Glutamatergic neuron (in vitro differentiated cells): ENCODE results near the gene SLC37A1. TPM values are rescaled to one million over a fixed set of nuclear protein-coding genes. Genes with fewer than 3 reads are reported as not detected.

Experiments used
- DNase-seq: peaks from one replicate; pipeline ENCODE4 v3.0.0; 2022
- H3K27ac Mint-ChIP-seq: one replicate; pipeline ENCODE4 v1.8.0; 2020; ENCODE audit warnings: mild to moderate bottlenecking, mixed read lengths, inconsistent platforms; ENCODE audit not compliant: unreplicated experiment
- H3K27me3 Mint-ChIP-seq: one replicate; pipeline ENCODE4 v1.8.0; 2020; ENCODE audit warnings: mild to moderate bottlenecking, moderate library complexity, mixed read lengths, inconsistent platforms; ENCODE audit not compliant: unreplicated experiment
- H3K36me3 Mint-ChIP-seq: one replicate; pipeline ENCODE4 v1.8.0; 2020; ENCODE audit warnings: mild to moderate bottlenecking, mixed read lengths, inconsistent platforms; ENCODE audit not compliant: unreplicated experiment
- H3K4me1 Mint-ChIP-seq: one replicate; pipeline ENCODE4 v1.8.0; 2020; ENCODE audit warnings: mild to moderate bottlenecking, low read depth, mixed read lengths, inconsistent platforms; ENCODE audit not compliant: unreplicated experiment
- H3K4me3 Mint-ChIP-seq: one replicate; pipeline ENCODE4 v1.8.0; 2020; ENCODE audit warnings: mild to moderate bottlenecking, mixed read lengths, inconsistent platforms; ENCODE audit not compliant: unreplicated experiment
- H3K9me3 Mint-ChIP-seq: one replicate; pipeline ENCODE4 v1.8.0; 2020; ENCODE audit warnings: mild to moderate bottlenecking, moderate library complexity, mixed read lengths, inconsistent platforms; ENCODE audit not compliant: unreplicated experiment
- total RNA-seq: library from RNA; stranded (reverse); fragmentation: NEBNext Ultra II Directional; extraction: Animal tissue kit (Norgen Biotek cat#: 25700); gene quantifications from one replicate; pipeline ENCODE4 v1.2.1, GENCODE V29; 2021; ENCODE audit not compliant: unreplicated experiment
- TF ChIP-seq, protein P1 (sequence below): fragments of 200-600 bp; sonication (generic); IDR thresholded peaks from one replicate; pipeline ENCODE4 v1.5.0; 2021; ENCODE audit not compliant: partially characterized antibody, unreplicated experiment

The SLC37A1 gene
- total RNA-seq, 1 donor from 2014 or later = 65.7 TPM

DNA sequence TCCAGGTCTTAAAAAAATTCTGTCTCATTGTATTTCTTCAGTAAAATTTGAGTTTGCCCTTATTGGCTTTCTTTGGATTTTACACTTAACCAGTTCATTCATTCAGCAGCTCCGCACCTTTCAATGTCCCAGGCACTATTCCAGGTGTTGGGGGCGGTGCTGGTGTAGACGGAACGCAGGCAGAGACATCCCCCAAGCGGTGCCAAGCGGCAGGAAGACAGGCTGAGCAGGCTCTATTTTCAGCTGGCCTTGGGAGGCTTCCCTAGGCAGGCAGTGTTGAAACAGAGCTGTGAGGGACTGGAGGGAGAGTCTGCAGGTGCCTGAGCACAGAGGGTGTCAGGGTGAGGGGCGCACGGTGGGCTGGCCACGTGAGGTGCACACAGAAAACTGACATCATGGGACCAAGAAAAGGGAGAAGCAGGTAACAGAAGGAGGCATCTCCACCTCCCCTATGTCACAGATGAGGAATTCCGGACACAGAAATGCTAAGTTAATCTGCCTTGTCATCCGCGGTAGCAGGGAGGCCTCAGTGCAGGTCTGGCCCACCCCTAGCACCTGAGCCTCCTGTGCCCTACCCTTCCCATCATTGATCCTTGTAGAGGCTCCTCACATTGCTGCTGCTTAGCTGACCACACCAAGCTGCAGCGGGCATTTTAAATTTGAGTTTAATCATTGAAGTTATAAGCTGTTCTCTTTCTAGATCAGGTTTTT, 40.8 kb downstream of the SLC37A1 start:
- Mint-ChIP-seq H3K27ac (no peak overlapping the region), H3K36me3 (peaks cover 16% of the 10 kb centered on the region)

DNA sequence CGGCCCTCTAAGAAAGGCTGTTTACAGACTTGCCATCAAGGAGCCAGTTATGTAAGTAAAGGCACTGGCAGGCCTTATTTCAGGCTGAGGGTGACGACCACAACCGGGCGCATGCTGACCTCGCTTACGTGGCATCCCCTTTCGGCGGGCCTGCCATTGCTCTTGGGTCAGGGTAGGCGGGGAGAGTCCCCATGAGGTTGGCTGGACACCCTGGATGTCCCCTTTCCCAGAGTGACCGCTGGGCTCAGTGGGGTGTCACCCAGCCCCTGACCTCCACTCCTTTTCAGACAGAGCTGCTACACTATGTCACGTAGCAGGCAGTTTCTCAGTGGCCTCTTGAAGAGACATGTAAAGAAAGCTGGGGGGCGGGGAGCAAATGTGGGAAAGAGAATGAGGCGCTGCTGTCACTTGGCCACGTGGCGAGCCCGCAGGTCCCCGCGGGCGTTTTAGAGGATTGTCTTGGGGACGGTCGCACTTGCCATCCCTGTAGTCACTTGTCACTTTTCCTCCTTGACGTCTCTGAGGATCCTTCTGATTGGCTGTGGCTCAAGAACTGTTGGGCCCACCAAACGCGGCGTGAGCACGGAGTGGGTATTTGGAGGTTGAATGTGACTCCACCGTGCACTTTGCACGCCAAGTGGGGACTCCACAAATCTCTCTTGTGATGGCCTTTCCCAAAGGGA, 42.2 kb downstream of the SLC37A1 start:
- Mint-ChIP-seq H3K27ac (no peak overlapping the region), H3K36me3 (peaks cover 14% of the 10 kb centered on the region), H3K9me3 (peaks cover 1% of the 10 kb centered on the region), H3K4me1 (peaks cover 22% of the 10 kb centered on the region), H3K27me3 (peaks cover 6% of the 10 kb centered on the region), H3K4me3 (no peak overlapping the region)
- peak; percentile 10 for DNase-seq
- TF ChIP-seq, protein P1, sequence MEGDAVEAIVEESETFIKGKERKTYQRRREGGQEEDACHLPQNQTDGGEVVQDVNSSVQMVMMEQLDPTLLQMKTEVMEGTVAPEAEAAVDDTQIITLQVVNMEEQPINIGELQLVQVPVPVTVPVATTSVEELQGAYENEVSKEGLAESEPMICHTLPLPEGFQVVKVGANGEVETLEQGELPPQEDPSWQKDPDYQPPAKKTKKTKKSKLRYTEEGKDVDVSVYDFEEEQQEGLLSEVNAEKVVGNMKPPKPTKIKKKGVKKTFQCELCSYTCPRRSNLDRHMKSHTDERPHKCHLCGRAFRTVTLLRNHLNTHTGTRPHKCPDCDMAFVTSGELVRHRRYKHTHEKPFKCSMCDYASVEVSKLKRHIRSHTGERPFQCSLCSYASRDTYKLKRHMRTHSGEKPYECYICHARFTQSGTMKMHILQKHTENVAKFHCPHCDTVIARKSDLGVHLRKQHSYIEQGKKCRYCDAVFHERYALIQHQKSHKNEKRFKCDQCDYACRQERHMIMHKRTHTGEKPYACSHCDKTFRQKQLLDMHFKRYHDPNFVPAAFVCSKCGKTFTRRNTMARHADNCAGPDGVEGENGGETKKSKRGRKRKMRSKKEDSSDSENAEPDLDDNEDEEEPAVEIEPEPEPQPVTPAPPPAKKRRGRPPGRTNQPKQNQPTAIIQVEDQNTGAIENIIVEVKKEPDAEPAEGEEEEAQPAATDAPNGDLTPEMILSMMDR = no peak

More for the DNA sequence above, 40.8 kb downstream of the SLC37A1 start:
- TF ChIP-seq, protein P1 = no peak
- peak; percentile 10 for DNase-seq
- H3K27me3 Mint-ChIP-seq = peaks cover 3% of the 10 kb centered on the region
- no peak overlapping the region for H3K4me3 Mint-ChIP-seq
- peaks cover 10% of the 10 kb centered on the region for H3K4me1 Mint-ChIP-seq
- peaks cover 2% of the 10 kb centered on the region for H3K9me3 Mint-ChIP-seq

DNA sequence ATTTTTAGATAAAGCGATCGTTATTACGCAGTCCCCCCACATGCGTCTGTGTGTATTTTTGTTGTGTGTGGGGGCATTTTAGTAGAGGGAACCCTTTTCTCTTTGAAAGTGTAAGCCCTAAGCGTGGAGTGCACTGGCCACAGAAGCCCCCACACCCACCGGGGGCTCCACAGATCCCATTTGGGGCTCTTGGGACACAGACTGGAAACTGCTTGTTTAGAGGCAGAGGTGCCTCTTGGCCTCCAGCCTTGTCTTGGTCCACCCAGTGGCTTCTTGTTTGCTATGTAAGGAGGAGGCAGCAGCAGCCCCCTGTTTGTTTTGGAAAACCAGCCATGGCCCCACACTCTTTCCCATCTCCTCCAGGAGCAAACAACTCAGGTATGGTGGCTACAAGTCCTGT, 42.8 kb downstream of the SLC37A1 start:
- peak; percentile 5 for DNase-seq
- Mint-ChIP-seq H3K4me3 (no peak overlapping the region), H3K27me3 (peaks cover 6% of the 10 kb centered on the region), H3K9me3 (peaks cover 1% of the 10 kb centered on the region), H3K4me1 (peaks cover 28% of the 10 kb centered on the region), H3K27ac (no peak overlapping the region), H3K36me3 (peaks cover 14% of the 10 kb centered on the region)
- TF ChIP-seq, protein P1 = no peak

DNA sequence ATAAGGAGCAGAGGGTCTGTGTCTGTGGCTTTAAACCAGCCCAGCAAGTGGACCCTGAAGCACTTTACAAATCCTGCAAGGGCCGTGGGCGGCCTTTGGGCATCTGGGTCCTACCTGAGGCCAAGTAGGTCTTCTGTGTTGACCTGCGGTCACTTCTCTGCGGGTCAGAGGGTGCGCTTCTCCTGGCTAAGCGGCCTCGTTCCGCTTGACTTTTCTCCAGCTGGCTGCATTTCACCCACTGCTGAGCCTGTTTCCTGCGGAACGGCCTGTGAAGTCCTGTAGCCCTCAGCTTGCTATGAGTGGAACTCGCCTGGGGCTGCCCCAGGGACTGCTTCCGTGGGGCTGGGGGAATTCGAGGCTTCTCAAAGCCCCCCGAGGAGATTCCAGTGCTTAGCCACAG, 43.3 kb downstream of the SLC37A1 start:
- TF ChIP-seq, protein P1 = no peak
- H3K9me3 Mint-ChIP-seq = peaks cover 1% of the 10 kb centered on the region
- H3K4me3 Mint-ChIP-seq = no peak overlapping the region
- peak; percentile 13 for DNase-seq
- peaks cover 30% of the 10 kb centered on the region for H3K4me1 Mint-ChIP-seq
- H3K27me3 Mint-ChIP-seq = peaks cover 6% of the 10 kb centered on the region
- H3K27ac Mint-ChIP-seq = no peak overlapping the region
- H3K36me3 Mint-ChIP-seq = peaks cover 10% of the 10 kb centered on the region

DNA sequence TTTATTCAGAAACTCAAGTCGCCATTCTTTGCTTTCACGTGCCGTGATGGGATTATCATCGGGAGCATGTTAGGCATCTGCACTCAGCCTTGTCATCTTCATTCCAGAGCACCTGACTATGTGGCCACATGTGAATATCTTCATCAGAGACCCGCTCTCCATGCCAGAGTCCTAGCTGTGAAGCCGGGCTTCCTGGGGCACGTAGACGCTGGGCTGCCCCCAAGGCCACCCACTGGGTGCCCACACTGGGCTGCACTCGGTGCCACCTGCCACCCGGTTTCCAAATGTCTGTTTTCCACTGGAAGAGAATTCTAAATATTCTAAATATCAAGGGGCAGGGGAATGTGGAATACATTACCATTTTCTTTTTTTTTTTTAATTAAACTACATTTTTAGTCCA, 43.8 kb downstream of the SLC37A1 start:
- Mint-ChIP-seq H3K4me3 (no peak overlapping the region), H3K27ac (no peak overlapping the region), H3K36me3 (peaks cover 11% of the 10 kb centered on the region), H3K4me1 (peaks cover 34% of the 10 kb centered on the region), H3K27me3 (peaks cover 6% of the 10 kb centered on the region), H3K9me3 (peaks cover 1% of the 10 kb centered on the region)
- DNase-seq = no peak
- TF ChIP-seq, protein P1 = no peak
